ENCODE measurements around the gene LIN52. TPM values are rescaled to one million over a fixed set of nuclear protein-coding genes. Genes with fewer than 3 reads are reported as not detected.

LIN52 gene
- total and polyA plus RNA-seq, 2 donors (not counting 3 experiments of a cell fraction or from before 2014, with no cell fraction given), result 6.6 to 9.7 TPM

DNA sequence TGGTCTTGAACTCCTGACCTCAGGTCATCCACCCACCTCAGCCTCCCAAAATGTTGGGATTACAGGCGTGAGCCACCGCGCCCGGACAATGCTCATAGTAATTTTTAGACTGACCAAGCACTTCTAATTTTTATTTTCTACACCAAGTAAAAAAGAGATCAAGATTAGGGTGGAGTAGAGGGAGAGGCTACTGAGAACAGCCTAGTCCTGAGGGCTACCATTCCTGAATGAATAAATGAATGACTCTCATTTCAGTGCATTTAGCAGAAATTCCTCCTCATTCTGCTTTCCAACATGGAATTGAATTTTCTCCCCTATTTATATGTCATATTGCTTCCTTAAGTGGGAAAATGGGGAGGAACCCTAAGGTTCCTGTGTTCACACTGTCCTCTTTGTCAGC is 39.2 kb upstream of the LIN52 start:
- CTCF ChIA-PET, result no interaction called here
- no peak overlapping the region for H3K4me3 ChIP-seq (replicated peaks in 1 of 3; ENCODE audit: insufficient read depth in 1 of 3, low read depth in 1 of 3, low read length in 3 of 3)
- no peak for DNase-seq (ENCODE audit: low read depth, low spot score)
- H3K27me3 ChIP-seq (ENCODE audit: control insufficient read depth in 2 of 2, insufficient read depth in 2 of 2, low read length in 2 of 2), result no peaks in the 10 kb centered on the region
- no TSS peak for BruUV-seq (replicated peaks)
- no peaks in the 10 kb centered on the region for H3K4me1 ChIP-seq (ENCODE audit: control insufficient read depth, extremely low read depth, insufficient read depth, low read length)
- H3K4me2 ChIP-seq (ENCODE audit: insufficient read depth, low read length), result no peak overlapping the region
- TF ChIP-seq POLR2AphosphoS5 (IDR thresholded peaks at IDR 0.05; ENCODE audit: insufficient read depth, low read depth, low read length) (no peak), FOS (IDR thresholded peaks at IDR 0.05; ENCODE audit: borderline replicate concordance, insufficient read depth, low read length) (no peak), EZH2 (IDR thresholded peaks at IDR 0.05; ENCODE audit: borderline replicate concordance, low read depth, low read length, severe bottlenecking) (no peak), MYC (IDR thresholded peaks at IDR 0.05; ENCODE audit: low read depth, low read length) (no peak), POLR2A (IDR thresholded peaks at IDR 0.05; ENCODE audit: low read depth, low read length) (no peak), JUN (IDR thresholded peaks at IDR 0.05; ENCODE audit: borderline replicate concordance, insufficient read depth, insufficient read length, low read depth) (no peak), GATA2 (IDR thresholded peaks at IDR 0.05; ENCODE audit: insufficient read depth, insufficient read length, low read depth, low read length) (no peak)
- TF ChIP-seq, protein P1, sequence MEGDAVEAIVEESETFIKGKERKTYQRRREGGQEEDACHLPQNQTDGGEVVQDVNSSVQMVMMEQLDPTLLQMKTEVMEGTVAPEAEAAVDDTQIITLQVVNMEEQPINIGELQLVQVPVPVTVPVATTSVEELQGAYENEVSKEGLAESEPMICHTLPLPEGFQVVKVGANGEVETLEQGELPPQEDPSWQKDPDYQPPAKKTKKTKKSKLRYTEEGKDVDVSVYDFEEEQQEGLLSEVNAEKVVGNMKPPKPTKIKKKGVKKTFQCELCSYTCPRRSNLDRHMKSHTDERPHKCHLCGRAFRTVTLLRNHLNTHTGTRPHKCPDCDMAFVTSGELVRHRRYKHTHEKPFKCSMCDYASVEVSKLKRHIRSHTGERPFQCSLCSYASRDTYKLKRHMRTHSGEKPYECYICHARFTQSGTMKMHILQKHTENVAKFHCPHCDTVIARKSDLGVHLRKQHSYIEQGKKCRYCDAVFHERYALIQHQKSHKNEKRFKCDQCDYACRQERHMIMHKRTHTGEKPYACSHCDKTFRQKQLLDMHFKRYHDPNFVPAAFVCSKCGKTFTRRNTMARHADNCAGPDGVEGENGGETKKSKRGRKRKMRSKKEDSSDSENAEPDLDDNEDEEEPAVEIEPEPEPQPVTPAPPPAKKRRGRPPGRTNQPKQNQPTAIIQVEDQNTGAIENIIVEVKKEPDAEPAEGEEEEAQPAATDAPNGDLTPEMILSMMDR (IDR thresholded peaks at IDR 0.05; ENCODE audit: extremely low read depth in 1 of 2, insufficient read depth in 1 of 2, low read depth in 1 of 2, low read length in 2 of 2), result no peak
- TF ChIP-seq, protein P2, sequence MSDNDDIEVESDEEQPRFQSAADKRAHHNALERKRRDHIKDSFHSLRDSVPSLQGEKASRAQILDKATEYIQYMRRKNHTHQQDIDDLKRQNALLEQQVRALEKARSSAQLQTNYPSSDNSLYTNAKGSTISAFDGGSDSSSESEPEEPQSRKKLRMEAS (IDR thresholded peaks at IDR 0.05; ENCODE audit: insufficient read depth, insufficient read length), result no peak
- no peak overlapping the region for H3K9ac ChIP-seq (replicated peaks; ENCODE audit: extremely low read depth, insufficient read depth, low read length)
- dilution Hi-C loops (cut with MboI; ENCODE audit: extremely low pct_ligation_motif_present, low sequenced_read_pairs) (no loop called here), intact Hi-C loops (cut with micrococcal nuclease) (no loop called here)
- POLR2A ChIA-PET, result no interaction called here
- H4K20me1 ChIP-seq (replicated peaks; ENCODE audit: control insufficient read depth, extremely low read depth, insufficient read depth, low read length), result no peaks in the 10 kb centered on the region
- FAIRE-seq, result no peak
- H3K79me2 ChIP-seq (ENCODE audit: control insufficient read depth, insufficient read depth, low read length), result no peaks in the 10 kb centered on the region
- H3K9me1 ChIP-seq (replicated peaks; ENCODE audit: control insufficient read depth, extremely low read depth, insufficient read depth, low read length), result no peaks in the 10 kb centered on the region
- no peaks in the 10 kb centered on the region for H3K9me3 ChIP-seq (replicated peaks; ENCODE audit: control insufficient read depth, insufficient read depth, low read length)
- H2AFZ ChIP-seq (ENCODE audit: low read depth, low read length), result no peak overlapping the region
- H3K27ac ChIP-seq (ENCODE audit: insufficient read depth, low read depth, low read length), result no peak overlapping the region
- H3K36me3 ChIP-seq (ENCODE audit: control insufficient read depth in 2 of 2, extremely low read depth in 1 of 2, insufficient read depth in 2 of 2, low read length in 2 of 2), result no peaks in the 10 kb centered on the region

Measured in endothelial cell of umbilical vein (primary cell).